ENCODE measurements around the gene USP33.

DNA sequence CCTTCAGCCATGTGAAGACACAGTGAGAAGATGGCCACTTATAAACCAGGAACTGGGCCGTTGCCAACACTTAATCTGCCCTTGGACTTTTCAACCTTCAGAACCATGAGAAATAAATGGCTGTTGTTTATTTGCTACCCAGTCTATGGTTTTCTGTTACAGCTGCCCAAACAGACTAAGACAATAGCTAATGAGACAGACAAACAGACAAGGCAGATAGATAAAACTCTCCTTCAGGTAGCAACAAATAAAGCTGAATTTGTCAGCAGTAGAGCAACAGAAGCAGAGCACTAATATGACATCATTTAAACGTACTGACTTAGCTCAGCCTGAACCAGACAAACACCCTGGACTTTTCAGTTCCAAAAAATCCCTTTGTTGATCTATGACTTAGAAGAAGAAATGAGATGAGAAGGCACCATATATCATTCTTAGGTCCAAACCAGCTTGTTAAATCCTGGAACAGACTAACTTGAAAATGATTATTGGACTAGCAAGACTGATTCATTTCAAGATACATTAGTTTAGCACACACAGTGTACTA is 104.1 kb downstream of the USP33 start:
- TF ChIP-seq, protein P1, sequence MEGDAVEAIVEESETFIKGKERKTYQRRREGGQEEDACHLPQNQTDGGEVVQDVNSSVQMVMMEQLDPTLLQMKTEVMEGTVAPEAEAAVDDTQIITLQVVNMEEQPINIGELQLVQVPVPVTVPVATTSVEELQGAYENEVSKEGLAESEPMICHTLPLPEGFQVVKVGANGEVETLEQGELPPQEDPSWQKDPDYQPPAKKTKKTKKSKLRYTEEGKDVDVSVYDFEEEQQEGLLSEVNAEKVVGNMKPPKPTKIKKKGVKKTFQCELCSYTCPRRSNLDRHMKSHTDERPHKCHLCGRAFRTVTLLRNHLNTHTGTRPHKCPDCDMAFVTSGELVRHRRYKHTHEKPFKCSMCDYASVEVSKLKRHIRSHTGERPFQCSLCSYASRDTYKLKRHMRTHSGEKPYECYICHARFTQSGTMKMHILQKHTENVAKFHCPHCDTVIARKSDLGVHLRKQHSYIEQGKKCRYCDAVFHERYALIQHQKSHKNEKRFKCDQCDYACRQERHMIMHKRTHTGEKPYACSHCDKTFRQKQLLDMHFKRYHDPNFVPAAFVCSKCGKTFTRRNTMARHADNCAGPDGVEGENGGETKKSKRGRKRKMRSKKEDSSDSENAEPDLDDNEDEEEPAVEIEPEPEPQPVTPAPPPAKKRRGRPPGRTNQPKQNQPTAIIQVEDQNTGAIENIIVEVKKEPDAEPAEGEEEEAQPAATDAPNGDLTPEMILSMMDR (IDR thresholded peaks at IDR 0.05): no peak
- no peak for TF ChIP-seq POLR2AphosphoS5 (IDR thresholded peaks at IDR 0.05; ENCODE audit: insufficient read depth in 1 of 2, low read depth in 1 of 2)
